Stimulated activated CD4-positive, alpha-beta T cell treated with anti-CD3 and anti-CD28 coated beads, Interleukin-4, amount 100 ng/mL, for 1 hour (primary cell): ENCODE data around the gene AGAP4.
"Not testable (repeated sequence)": the region's sequence is repeated elsewhere in the genome, so short reads cannot be mapped to it uniquely, and the experiment has no call there.

Experiments used
- DNase-seq: peaks from one replicate; pipeline ENCODE4 v3.0.0-alpha.2; 2020

The AGAP4 gene

GRCh38 chr10:45847400-45847799, at the start of gene AGAP4:
Gene AGAP4, minus strand, starts transcription at chr10:45847500. Its CDS starts 153 bp downstream, at chr10:45847347.
- not testable (repeated sequence) for DNase-seq

DNA sequence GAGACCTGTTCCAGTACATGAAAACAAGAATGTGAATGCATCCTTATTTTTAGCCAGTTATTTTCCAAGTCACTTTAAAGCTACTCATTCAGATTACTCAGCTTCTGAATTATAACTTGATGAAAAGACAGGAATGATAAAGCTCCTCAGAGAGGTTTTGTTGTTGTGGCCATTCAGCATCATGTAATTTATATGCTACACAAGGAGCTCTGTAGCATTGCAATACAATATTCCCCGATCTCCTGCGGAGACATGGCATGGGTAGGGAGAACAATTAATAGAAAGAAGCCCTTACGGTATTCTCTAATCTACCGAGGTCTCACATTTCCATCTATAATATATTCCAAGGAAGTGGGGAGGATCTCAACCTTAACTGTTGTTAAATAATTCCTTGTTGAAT, 43.4 kb upstream of the AGAP4 start:
- not testable (repeated sequence) for DNase-seq

GRCh38 chr10:45889539-45890230, 42.4 kb upstream of the AGAP4 start:
- DNase-seq = not testable (repeated sequence)

- DNase-seq = not testable (repeated sequence)
Observed at GRCh38 chr10:45882880-45883279, 35.6 kb upstream of the AGAP4 start.

- not testable (repeated sequence) for DNase-seq
Observed at GRCh38 chr10:45865404-45865803, 18.1 kb upstream of the AGAP4 start.

DNA sequence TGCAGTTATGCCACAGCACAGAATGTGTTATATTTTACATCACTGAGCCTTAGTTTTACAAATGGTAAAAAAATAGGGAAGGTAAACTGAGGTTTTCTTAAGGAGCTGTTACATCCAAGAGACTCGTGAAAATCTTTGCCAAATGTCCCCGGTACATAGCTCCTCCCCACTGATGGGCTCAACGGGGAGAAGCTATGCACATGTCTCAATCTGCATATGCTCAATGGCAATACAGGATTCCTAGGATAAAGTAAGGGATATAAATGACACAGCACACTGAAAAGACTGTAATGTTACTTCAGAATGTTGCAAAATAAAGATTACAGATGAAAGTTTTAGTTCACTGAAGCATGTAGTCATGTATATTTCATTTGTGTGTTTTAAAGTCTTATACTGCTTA, 17.0 kb upstream of the AGAP4 start:
- DNase-seq = not testable (repeated sequence)

DNA sequence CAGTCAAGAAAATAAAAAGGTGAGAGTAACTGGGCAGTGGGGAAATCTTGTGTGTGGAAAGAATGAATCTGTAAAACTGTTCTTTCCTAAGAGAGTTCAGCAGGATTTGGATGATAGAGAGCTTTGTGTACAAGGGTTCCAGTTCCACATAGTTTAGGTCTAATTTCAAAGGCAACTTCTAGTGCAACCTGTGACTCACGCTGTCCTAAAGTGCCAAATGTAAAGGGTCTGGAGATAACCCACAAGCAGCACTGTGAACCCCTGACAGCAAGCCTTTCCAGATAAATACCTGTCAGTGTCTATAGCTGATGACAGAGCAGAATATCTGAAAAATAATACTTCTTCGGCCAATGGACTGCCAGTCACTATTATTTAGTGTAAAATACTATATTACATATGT, 16.3 kb upstream of the AGAP4 start:
- not testable (repeated sequence) for DNase-seq

DNA sequence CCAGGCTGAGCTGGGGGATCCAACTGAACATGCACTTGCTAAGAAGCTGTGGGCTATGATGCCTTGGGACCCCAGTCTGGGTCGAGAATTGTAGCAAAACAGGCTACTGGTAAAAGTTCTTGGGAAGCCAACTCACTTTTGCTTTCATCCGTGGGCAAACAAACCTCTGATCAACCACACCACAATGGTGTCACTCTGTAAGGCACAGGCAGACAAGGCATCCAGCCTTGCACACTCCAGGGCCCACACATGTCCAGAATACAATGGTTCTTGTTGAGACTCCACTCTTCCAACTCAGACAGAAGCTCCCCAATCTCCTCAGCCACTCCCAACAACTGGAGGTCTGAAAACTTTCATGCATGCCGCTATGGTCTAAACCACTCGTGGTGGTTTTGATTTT, 10.6 kb upstream of the AGAP4 start:
- DNase-seq = not testable (repeated sequence)

- DNase-seq = not testable (repeated sequence)
Observed at GRCh38 chr10:45848467-45848866, 1.2 kb upstream of the AGAP4 start.

- DNase-seq = not testable (repeated sequence)
Observed at GRCh38 chr10:45822918-45823317, 24.4 kb downstream of the AGAP4 start.

- DNase-seq = not testable (repeated sequence)
Observed at GRCh38 chr10:45820107-45820830, 27.0 kb downstream of the AGAP4 start.

- DNase-seq = no peak
Observed at GRCh38 chr10:45819552-45819951, 27.7 kb downstream of the AGAP4 start.

- no peak for DNase-seq
Observed at GRCh38 chr10:45817912-45818311, 29.4 kb downstream of the AGAP4 start.

DNA sequence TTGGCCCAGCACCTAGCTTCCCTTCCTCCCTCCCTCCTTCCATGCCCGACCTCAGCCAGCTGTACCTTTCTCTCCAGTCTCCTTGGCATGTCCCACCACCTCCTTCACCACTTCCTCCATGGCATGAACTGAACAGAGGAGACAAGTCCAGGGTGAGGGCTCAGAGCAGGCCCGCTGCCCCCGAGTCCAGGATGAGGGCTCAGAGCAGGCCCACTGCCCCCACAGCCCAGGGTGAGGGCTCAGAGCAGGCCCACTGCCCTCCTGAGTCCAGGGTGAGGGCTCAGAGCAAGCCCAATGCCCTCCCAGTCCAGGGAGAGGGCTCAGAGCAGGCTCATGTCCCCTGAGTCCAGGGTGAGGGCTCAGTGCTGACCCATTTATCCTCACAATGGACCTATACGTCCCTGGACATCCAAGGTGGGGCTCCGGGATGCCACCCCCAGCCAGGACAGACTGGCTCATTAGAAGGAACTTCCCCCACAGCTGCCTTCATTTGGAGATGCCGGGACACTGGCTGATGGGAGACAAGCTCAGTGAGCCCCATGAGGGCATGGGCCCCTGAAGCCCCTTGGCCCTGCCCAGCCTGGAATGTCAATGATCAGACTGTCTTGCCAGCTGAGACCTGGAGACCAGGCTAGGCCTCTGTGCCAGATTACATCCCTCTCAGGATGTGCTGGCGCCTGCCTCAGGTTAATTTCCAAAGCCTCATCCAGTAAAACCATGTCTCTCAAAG, 30.0 kb downstream of the AGAP4 start:
- DNase-seq = no peak

DNA sequence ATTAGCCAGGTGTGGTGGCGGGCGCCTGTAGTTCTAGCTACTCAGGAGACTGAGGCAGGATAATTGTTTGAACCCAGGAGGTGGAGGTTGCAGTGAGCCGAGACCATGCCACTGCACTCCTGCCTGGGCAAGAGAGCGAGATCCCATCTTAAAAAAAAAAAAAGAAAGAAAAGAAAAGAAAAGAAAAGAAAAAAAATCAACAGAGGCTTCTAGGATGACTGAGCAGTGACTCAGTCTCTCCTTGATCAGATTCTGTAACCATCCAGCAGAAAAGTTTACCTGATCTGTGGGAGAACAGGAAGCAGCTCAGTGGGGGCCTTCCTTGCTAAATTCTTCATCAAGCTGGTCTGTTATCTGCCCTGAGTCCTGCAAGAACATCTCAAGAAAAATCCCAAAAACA, 33.2 kb downstream of the AGAP4 start:
- not testable (repeated sequence) for DNase-seq

DNA sequence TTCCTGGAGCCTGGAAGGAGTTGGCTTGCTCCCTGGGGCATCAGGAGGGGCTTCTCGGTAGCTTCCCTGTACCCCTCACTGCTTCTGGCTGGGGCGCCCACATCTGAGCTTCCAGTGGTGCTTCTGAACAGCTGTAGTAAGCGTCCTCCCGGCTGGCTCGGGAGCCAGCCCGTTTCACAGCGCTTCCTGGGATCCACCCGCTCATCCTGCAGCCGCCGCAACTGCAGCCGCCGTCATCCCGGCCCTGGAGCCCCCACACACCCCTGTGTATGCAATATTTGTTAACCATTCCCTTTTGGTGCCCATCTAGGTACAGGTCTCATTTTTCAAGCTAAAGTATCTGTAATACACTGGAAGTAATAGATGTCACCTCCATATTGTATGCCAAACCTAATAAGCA, 34.3 kb downstream of the AGAP4 start:
- not testable (repeated sequence) for DNase-seq

- DNase-seq = no peak
Observed at GRCh38 chr10:45811075-45811474, 36.2 kb downstream of the AGAP4 start.

- no peak for DNase-seq
Observed at GRCh38 chr10:45809837-45810236, 37.5 kb downstream of the AGAP4 start.

DNA sequence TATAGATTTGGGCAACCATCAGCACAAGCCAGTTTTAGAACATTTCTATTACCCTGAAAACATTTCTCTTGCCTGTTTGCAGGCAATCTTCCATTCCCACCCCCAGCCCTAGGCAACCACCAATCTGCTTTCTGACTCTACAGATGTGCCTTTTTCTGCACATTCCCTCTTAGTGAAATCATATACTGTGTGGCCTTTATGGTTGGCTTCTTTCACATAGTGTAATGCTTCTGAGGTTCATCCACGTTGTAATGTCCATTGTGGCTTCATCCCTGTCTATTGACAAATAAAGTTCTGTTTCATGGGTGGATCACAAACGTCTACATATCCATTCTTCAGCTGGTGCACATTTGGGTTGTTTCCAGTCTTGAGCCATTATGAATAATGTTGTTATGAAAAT, 42.3 kb downstream of the AGAP4 start:
- DNase-seq = not testable (repeated sequence)

GRCh38 chr10:45803060-45804010, 44.0 kb downstream of the AGAP4 start:
- DNase-seq = not testable (repeated sequence)

- DNase-seq = not testable (repeated sequence)
Observed at GRCh38 chr10:45794761-45795160, 52.5 kb downstream of the AGAP4 start.

DNA sequence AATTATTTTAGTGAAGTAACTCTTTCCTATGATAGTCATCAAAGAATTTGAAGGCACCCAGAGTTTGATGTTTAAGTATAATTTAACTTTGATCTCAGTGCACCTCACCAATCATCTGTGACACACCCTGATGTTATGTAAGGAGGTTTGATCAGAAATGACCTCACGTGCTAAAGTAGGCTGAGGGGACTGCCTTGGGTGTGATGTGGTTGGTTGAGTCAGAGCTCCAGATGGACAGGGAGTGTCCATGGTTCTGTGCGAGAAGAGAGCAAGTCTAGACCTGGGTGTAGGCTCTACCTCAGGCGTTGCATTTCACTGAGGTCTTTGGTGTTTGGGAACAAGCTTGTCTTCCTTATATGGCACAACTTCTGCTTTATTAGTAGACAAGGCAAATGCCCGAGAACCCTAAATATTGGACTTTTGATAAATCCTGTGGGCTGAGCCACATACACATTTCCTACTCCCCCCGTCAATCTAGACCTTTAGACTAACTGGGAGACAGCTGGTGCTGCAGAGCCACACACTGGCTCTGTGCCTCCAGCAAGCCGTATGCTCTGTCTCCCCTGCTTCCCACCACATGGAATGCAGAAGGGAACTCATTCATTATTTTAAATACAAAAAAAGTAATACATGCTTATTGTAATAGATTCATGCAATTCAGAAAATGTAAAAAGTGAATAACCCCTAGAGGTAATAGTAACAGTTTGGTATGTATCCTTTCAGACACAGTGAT, 56.4 kb downstream of the AGAP4 start:
- not testable (repeated sequence) for DNase-seq
